Spleen (tissue), 7 donors: ENCODE measurements around the gene OR2V2.

Source experiments
- POLR2A ChIP-seq, 3 donors: fragments of 450-650 bp; IDR thresholded peaks; one replicate each; pipeline ENCODE4 v1.5.1; 2017; ENCODE audit warnings: antibody characterized with exemption in 3 of 3, mild to moderate bottlenecking in 1 of 3
- TF ChIP-seq, protein P1 (sequence below), 11 experiments: fragments of 200-600 bp in 7 of 11; fragments of 450-650 bp in 4 of 11; sonication (generic) in 4 of 11; IDR thresholded peaks in 8 of 11; conservative IDR thresholded peaks in 3 of 11; 1 replicate in 7 of 11; 2 replicates in 4 of 11; pipeline versions ENCODE4 v1.4.0 to v1.8.0; 2016 to 2021; ENCODE audit warnings: antibody characterized with exemption in 11 of 11, inconsistent platforms in 4 of 11, mild to moderate bottlenecking in 1 of 11
- donor health status: DM: no; HTN: no; CAD: no; lungs with moderate emphysema.
- donor health status: DM: no; HTN: no; CAD: no.
- donor health status: DM: no; HTN: no; CAD: no.

DNA sequence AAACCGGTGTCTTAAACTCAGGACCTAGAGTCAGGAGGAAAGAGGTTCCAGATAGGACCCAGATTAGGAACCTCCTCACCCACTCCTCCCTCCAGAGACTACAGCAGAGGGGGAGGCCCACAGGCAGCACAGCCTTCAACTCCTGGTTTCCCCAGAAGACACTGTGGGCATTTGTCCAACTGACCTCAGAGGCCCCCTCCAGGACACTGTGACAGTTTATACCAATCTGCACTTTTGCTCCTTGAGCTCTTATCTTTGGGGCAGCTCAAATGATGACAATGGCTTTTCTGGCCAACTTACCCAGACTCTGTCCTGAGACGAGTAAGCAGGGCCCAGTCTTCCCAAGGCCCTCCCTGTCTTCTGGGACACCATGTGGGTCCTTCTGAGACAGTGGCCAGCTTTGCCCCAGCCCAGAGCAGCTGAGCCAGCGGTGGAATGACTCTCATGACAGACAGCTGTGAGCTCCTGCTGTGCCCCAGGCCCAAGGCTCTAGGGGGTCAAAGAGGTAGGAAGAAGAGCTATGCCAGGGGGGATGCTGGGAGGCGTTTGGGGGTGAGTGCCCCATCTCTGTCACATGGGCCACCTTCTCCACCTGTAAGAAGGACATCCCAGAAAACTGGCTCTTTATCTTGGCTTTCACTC lies 14.3 kb downstream of the OR2V2 start:
- TF ChIP-seq, protein P1, sequence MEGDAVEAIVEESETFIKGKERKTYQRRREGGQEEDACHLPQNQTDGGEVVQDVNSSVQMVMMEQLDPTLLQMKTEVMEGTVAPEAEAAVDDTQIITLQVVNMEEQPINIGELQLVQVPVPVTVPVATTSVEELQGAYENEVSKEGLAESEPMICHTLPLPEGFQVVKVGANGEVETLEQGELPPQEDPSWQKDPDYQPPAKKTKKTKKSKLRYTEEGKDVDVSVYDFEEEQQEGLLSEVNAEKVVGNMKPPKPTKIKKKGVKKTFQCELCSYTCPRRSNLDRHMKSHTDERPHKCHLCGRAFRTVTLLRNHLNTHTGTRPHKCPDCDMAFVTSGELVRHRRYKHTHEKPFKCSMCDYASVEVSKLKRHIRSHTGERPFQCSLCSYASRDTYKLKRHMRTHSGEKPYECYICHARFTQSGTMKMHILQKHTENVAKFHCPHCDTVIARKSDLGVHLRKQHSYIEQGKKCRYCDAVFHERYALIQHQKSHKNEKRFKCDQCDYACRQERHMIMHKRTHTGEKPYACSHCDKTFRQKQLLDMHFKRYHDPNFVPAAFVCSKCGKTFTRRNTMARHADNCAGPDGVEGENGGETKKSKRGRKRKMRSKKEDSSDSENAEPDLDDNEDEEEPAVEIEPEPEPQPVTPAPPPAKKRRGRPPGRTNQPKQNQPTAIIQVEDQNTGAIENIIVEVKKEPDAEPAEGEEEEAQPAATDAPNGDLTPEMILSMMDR (IDR thresholded peaks at IDR 0.05 in 8 of 11, conservative IDR thresholded peaks at IDR 0.05 in 3 of 11): no peak
- no peak for TF ChIP-seq POLR2A (IDR thresholded peaks at IDR 0.05)
